OCI-LY7 (cell line): Measurements from ENCODE around the gene SH3BP5L. TPM values are rescaled to one million over a fixed set of nuclear protein-coding genes. Genes with fewer than 3 reads are reported as not detected.

Experiments
- BruUV-seq: library from RNA; stranded (reverse); fragments of 400-500 nt; replicated peaks from 2 replicates; lab custom pipeline; 2021; lab: Mats Ljungman, UMichigan
- CTCF ChIA-PET: fragments of 300-600 bp; sonication (Branson Sonifier 250); formaldehyde crosslinking; loops from one replicate; lab custom pipeline; 2022; ENCODE audit warnings: antibody characterized with exemption; ENCODE audit not compliant: unreplicated experiment; lab: Charles Lee
- POLR2A ChIA-PET: fragments of 300-600 bp; sonication (Branson Sonifier 250); formaldehyde crosslinking; loops from one replicate; lab custom pipeline; 2022; ENCODE audit warnings: antibody characterized with exemption; lab: Charles Lee
- DNase-seq: peaks from one replicate; pipeline ENCODE4 v3.0.0-alpha.2; 2015; ENCODE audit warnings: low spot score
- H2AFZ ChIP-seq: fragments of 200-600 bp; sonication (generic), shearing (Covaris generic); 2 replicates; pipeline ENCODE4 v1.6.1; 2014; ENCODE audit warnings: mild to moderate bottlenecking, antibody characterized with exemption, low read length, moderate library complexity
- H3K27ac ChIP-seq: fragments of 200-600 bp; sonication (generic); 2 replicates; pipeline ENCODE4 v1.5.1; 2014; ENCODE audit warnings: mixed run types, low read depth, mild to moderate bottlenecking, moderate library complexity, low read length, inconsistent platforms; ENCODE audit not compliant: poor library complexity, severe bottlenecking
- H3K36me3 ChIP-seq: fragments of 200-600 bp; sonication (generic); 2 replicates; pipeline ENCODE4 v1.6.1; 2014; ENCODE audit warnings: mild to moderate bottlenecking, antibody characterized with exemption, low read length, moderate library complexity, mixed read lengths; ENCODE audit not compliant: insufficient read depth
- H3K4me1 ChIP-seq: fragments of 200-600 bp; sonication (generic); 2 replicates; pipeline ENCODE4 v1.5.1; 2014; ENCODE audit warnings: mild to moderate bottlenecking, low read length; ENCODE audit not compliant: insufficient read depth, poor library complexity, severe bottlenecking
- H3K4me2 ChIP-seq: fragments of 200-600 bp; sonication (generic); 2 replicates; pipeline ENCODE4 v1.6.1; 2014; ENCODE audit warnings: mild to moderate bottlenecking, low read length
- H3K4me3 ChIP-seq: fragments of 200-600 bp; sonication (generic); 2 replicates; pipeline ENCODE4 v1.5.1; 2014; ENCODE audit warnings: mild to moderate bottlenecking, low read depth, low read length; ENCODE audit not compliant: poor library complexity, severe bottlenecking
- H3K79me2 ChIP-seq: fragments of 200-600 bp; sonication (generic); 2 replicates; pipeline ENCODE4 v1.6.1; 2016; ENCODE audit warnings: low read depth, mild to moderate bottlenecking, low read length, moderate library complexity, mixed read lengths; ENCODE audit not compliant: insufficient read depth
- H3K9me2 ChIP-seq: fragments of 200-600 bp; sonication (generic); 2 replicates; pipeline ENCODE4 v1.6.1; 2016; ENCODE audit warnings: mild to moderate bottlenecking, low read length, mixed read lengths; ENCODE audit not compliant: insufficient read depth
- H3K9me3 ChIP-seq: fragments of 200-600 bp; sonication (generic); 2 replicates; pipeline ENCODE4 v1.6.1; 2014; ENCODE audit warnings: mild to moderate bottlenecking, mixed run types, low read length, mixed read lengths
- H4K20me1 ChIP-seq: fragments of 200-600 bp; sonication (generic); 2 replicates; pipeline ENCODE4 v1.6.1; 2014; ENCODE audit warnings: mild to moderate bottlenecking, antibody characterized with exemption, low read length, moderate library complexity, mixed read lengths; ENCODE audit not compliant: insufficient read depth
- CTCF ChIP-seq: fragments of 200-600 bp; sonication (generic); conservative IDR thresholded peaks from 2 replicates; pipeline ENCODE4 v1.5.1; 2014; ENCODE audit warnings: mild to moderate bottlenecking, antibody characterized with exemption, low read length, moderate library complexity, mixed read lengths
- EZH2phosphoT487 ChIP-seq: fragments of 200-600 bp; sonication (generic); IDR thresholded peaks from 2 replicates; pipeline ENCODE4 v1.6.1; 2018; ENCODE audit warnings: low read depth, borderline replicate concordance, mild to moderate bottlenecking, mixed run types, antibody characterized with exemption, low read length, moderate library complexity, mixed read lengths
- intact Hi-C: fragments of 100-400 bp; cut with micrococcal nuclease; formaldehyde crosslinking; loops from one replicate; pipeline ENCODE4 v1.10.0; 2022; ENCODE audit not compliant: unreplicated experiment
- total RNA-seq, 2 experiments: library from RNA; depleted of rRNA in 1 of 2; stranded (reverse); fragments of >200 nt in 1 of 2; shearing (Covaris generic) in 1 of 2; gene quantifications; 2 replicates each; pipeline ENCODE4 v1.2.3, GENCODE V29; 2014 to 2022

The SH3BP5L gene
- total RNA-seq, 2 experiments from 2014 or later: 16.9 to 21.8 TPM

- Histone ChIP-seq H3K4me2 (peak overlapping the region; percentile 88), H3K27ac (no peak overlapping the region), H3K36me3 (no peaks in the 10 kb centered on the region), H2AFZ (peak overlapping the region; percentile 43), H3K9me2 (no peaks in the 10 kb centered on the region), H3K4me1 (peaks cover 12% of the 10 kb centered on the region), H3K9me3 (no peaks in the 10 kb centered on the region), H3K4me3 (peak overlapping the region; percentile 81), H3K79me2 (no peaks in the 10 kb centered on the region), H4K20me1 (no peaks in the 10 kb centered on the region)
- intact Hi-C loops: no loop called here
- CTCF ChIA-PET: no interaction called here
- TF ChIP-seq CTCF (no peak), EZH2phosphoT487 (no peak)
- no peak for DNase-seq
- POLR2A ChIA-PET: interaction anchor here (1.1 to 2.7 kb wide), 4 partner anchors 13 to 50 kb away, joined by 3 to 17 read pairs (median 5); partner anchors contain the start of gene ZNF692
- no TSS peak for BruUV-seq
These were observed 46.2 kb upstream of the SH3BP5L start for GRCh38 chr1:248871837-248872401.

- Histone ChIP-seq H3K4me3 (peak overlapping the region; percentile 63), H3K4me2 (peak overlapping the region; percentile 64), H3K9me3 (no peaks in the 10 kb centered on the region), H2AFZ (peak overlapping the region; percentile 50), H3K27ac (no peak overlapping the region), H3K79me2 (no peaks in the 10 kb centered on the region), H3K36me3 (no peaks in the 10 kb centered on the region), H3K4me1 (peaks cover 23% of the 10 kb centered on the region), H3K9me2 (no peaks in the 10 kb centered on the region), H4K20me1 (no peaks in the 10 kb centered on the region)
- DNase-seq: peak; percentile 69
- BruUV-seq: no TSS peak
- no peak for TF ChIP-seq CTCF
- intact Hi-C loops: loop anchor here (1.0 kb wide), 1 partner anchor 10 kb away; no protein-coding TSS in a partner anchor
- POLR2A ChIA-PET: interaction anchor here (1.1 to 2.4 kb wide), 4 partner anchors 10 to 41 kb away, joined by 3 to 10 read pairs (median 4); no protein-coding TSS in a partner anchor
- CTCF ChIA-PET: no interaction called here
These were observed 37.5 kb upstream of the SH3BP5L start for GRCh38 chr1:248862998-248863881.
